IMR-90 (cell line): ENCODE data around the gene BCL11B. TPM values are rescaled to one million over a fixed set of nuclear protein-coding genes. Genes with fewer than 3 reads are reported as not detected.

Experiments
- ATAC-seq: fragments of 200-7000 bp; cut with Tn5 transposase; 2 replicates; pipeline ENCODE4 v1.9.1; 2020; ENCODE audit warnings: low read depth, mild to moderate bottlenecking, moderate library complexity
- BruUV-seq: library from RNA; stranded (reverse); fragments of 400-500 nt; replicated peaks from 2 replicates; lab custom pipeline; 2021; lab: Mats Ljungman, UMichigan
- CTCF ChIA-PET: fragments of 300-600 bp; formaldehyde crosslinking; extraction: SDS; loops from one replicate; lab custom pipeline; 2021; ENCODE audit warnings: antibody characterized with exemption; lab: Yijun Ruan, JAX
- POLR2A ChIA-PET: fragments of 300-600 bp; sonication (Branson Sonifier 250); formaldehyde crosslinking; loops from one replicate; lab custom pipeline; 2022; ENCODE audit warnings: antibody characterized with exemption; ENCODE audit not compliant: unreplicated experiment; lab: Charles Lee
- DNase-seq: peaks from one replicate; pipeline ENCODE4 v3.0.0; 2013
- H2AFZ ChIP-seq: replicated peaks from 2 replicates; pipeline ENCODE3; 2013; ENCODE audit warnings: low read length, mild to moderate bottlenecking; ENCODE audit not compliant: poor library complexity
- H2AK5ac ChIP-seq: 2 replicates; pipeline ENCODE4 v1.6.1; 2013; ENCODE audit warnings: low read depth, low read length, inconsistent platforms
- H2AK9ac ChIP-seq: replicated peaks from 2 replicates; pipeline ENCODE3; 2013; ENCODE audit warnings: mild to moderate bottlenecking, low read depth, low read length, moderate library complexity; ENCODE audit not compliant: poor library complexity
- H2BK120ac ChIP-seq: 2 replicates; pipeline ENCODE4 v1.6.1; 2013; ENCODE audit warnings: low read depth, low read length, inconsistent platforms
- H2BK15ac ChIP-seq: 3 replicates; pipeline ENCODE4 v1.6.1; 2013; ENCODE audit warnings: low read depth, low read length, inconsistent platforms
- H2BK20ac ChIP-seq: 2 replicates; pipeline ENCODE4 v1.6.1; 2013; ENCODE audit warnings: low read depth, mild to moderate bottlenecking, inconsistent platforms, low read length, moderate library complexity
- H2BK5ac ChIP-seq: 2 replicates; pipeline ENCODE4 v1.6.1; 2013; ENCODE audit warnings: mild to moderate bottlenecking, low read depth, low read length, inconsistent platforms; ENCODE audit not compliant: poor library complexity, severe bottlenecking
- H3K14ac ChIP-seq: replicated peaks from 2 replicates; pipeline ENCODE4 v1.6.1; 2013; ENCODE audit warnings: low read depth, low read length, inconsistent platforms
- H3K18ac ChIP-seq: 2 replicates; pipeline ENCODE4 v1.6.1; 2013; ENCODE audit warnings: low read depth, low read length, control low read depth
- H3K23ac ChIP-seq: 2 replicates; pipeline ENCODE4 v1.6.1; 2013; ENCODE audit warnings: low read depth, low read length, inconsistent platforms
- H3K27ac ChIP-seq: 2 replicates; pipeline ENCODE4 v1.5.1; 2013; ENCODE audit warnings: mild to moderate bottlenecking, control low read depth, low read length; ENCODE audit not compliant: insufficient read depth
- H3K27me3 ChIP-seq: 2 replicates; pipeline ENCODE4 v1.6.1; 2013; ENCODE audit warnings: low read length; ENCODE audit not compliant: control insufficient read depth, insufficient read depth
- H3K36me3 ChIP-seq: 2 replicates; pipeline ENCODE4 v1.6.1; 2013; ENCODE audit warnings: low read length, mixed read lengths; ENCODE audit not compliant: control insufficient read depth, insufficient read depth
- H3K4ac ChIP-seq: 2 replicates; pipeline ENCODE4 v1.6.1; 2013; ENCODE audit warnings: low read depth, low read length, inconsistent platforms
- H3K4me1 ChIP-seq: 2 replicates; pipeline ENCODE4 v1.6.1; 2013; ENCODE audit warnings: low read length, mixed read lengths; ENCODE audit not compliant: control insufficient read depth, insufficient read depth
- H3K4me2 ChIP-seq: 2 replicates; pipeline ENCODE4 v1.6.1; 2013; ENCODE audit warnings: low read depth, mild to moderate bottlenecking, control low read depth, low read length, moderate library complexity
- H3K4me3 ChIP-seq: 2 replicates; pipeline ENCODE4 v1.5.1; 2013; ENCODE audit warnings: low read depth, mild to moderate bottlenecking, control low read depth, low read length, moderate library complexity; ENCODE audit not compliant: insufficient read depth
- H3K56ac ChIP-seq: 2 replicates; pipeline ENCODE4 v1.6.1; 2013; ENCODE audit warnings: low read length, inconsistent platforms; ENCODE audit not compliant: insufficient read depth; ENCODE audit errors: extremely low read depth
- H3K79me1 ChIP-seq, 2 experiments: 2 replicates each; pipeline ENCODE4 v1.6.1; 2013; ENCODE audit warnings: low read length in 2 of 2, inconsistent platforms in 1 of 2, low read depth in 1 of 2
- H3K9ac ChIP-seq: 2 replicates; pipeline ENCODE4 v1.6.1; 2013; ENCODE audit warnings: low read depth, low read length, control low read depth
- H3K9me1 ChIP-seq: 2 replicates; pipeline ENCODE4 v1.6.1; 2013; ENCODE audit warnings: low read length, inconsistent platforms; ENCODE audit not compliant: insufficient read depth
- H3K9me3 ChIP-seq: 2 replicates; pipeline ENCODE4 v1.6.1; 2013; ENCODE audit warnings: low read length; ENCODE audit not compliant: control insufficient read depth, insufficient read depth
- H4K20me1 ChIP-seq: 2 replicates; pipeline ENCODE4 v1.6.1; 2013; ENCODE audit warnings: low read length, inconsistent platforms; ENCODE audit not compliant: insufficient read depth
- H4K5ac ChIP-seq: 2 replicates; pipeline ENCODE4 v1.6.1; 2013; ENCODE audit warnings: mild to moderate bottlenecking, low read depth, low read length, control low read depth
- H4K8ac ChIP-seq, 2 experiments: 2 replicates each; pipeline ENCODE4 v1.6.1; 2013; ENCODE audit warnings: low read depth in 2 of 2, low read length in 2 of 2, control low read depth in 1 of 2, inconsistent platforms in 1 of 2
- H4K91ac ChIP-seq: 2 replicates; pipeline ENCODE4 v1.6.1; 2013; ENCODE audit warnings: low read depth, low read length, inconsistent platforms; ENCODE audit not compliant: insufficient read depth
- BHLHE40 ChIP-seq: fragments of 150-350 bp; IDR thresholded peaks from 2 replicates; pipeline ENCODE4 v1.6.1; 2016; ENCODE audit warnings: mild to moderate bottlenecking, low read depth, low read length
- CEBPB ChIP-seq: IDR thresholded peaks from 2 replicates; pipeline ENCODE4 v1.6.1; 2012; ENCODE audit warnings: low read depth, low read length, improper control_type of control experiment
- CTCF ChIP-seq: conservative IDR thresholded peaks from 2 replicates; pipeline ENCODE4 v1.5.1; 2012; ENCODE audit warnings: mild to moderate bottlenecking, low read depth, low read length, improper control_type of control experiment
- FOS ChIP-seq: fragments of 150-350 bp; IDR thresholded peaks from 2 replicates; pipeline ENCODE4 v1.6.1; 2016; ENCODE audit warnings: low read depth, low read length
- POLR2A ChIP-seq: IDR thresholded peaks from 2 replicates; pipeline ENCODE4 v1.6.1; 2012; ENCODE audit warnings: mild to moderate bottlenecking, low read depth, low read length
- RFX5 ChIP-seq: IDR thresholded peaks from 2 replicates; pipeline ENCODE4 v1.8.0; 2012; ENCODE audit warnings: low read depth, mild to moderate bottlenecking, low read length, moderate library complexity
- SMC3 ChIP-seq: fragments of 150-350 bp; IDR thresholded peaks from 2 replicates; pipeline ENCODE4 v1.6.1; 2016; ENCODE audit warnings: low read depth, mild to moderate bottlenecking, antibody characterized with exemption, low read length, moderate library complexity
- WGBS, 2 experiments: methylation state at CpG; one replicate each; pipeline versions ENCODE4 v1.1.5 to v1.1.7; 2013; ENCODE audit warnings: missing lambda C conversion rate in 2 of 2; ENCODE audit not compliant: insufficient read length in 1 of 2; ENCODE audit errors: extremely low coverage in 2 of 2; 5-methylcytosine and 5-hydroxymethylcytosine counted together
- dilution Hi-C: fragments of 300-500 bp; cut with HindIII; formaldehyde crosslinking; loops from one replicate; pipeline ENCODE4 v1.14.3; 2018; ENCODE audit warnings: low sequenced_read_pairs; ENCODE audit not compliant: unreplicated experiment
- in situ Hi-C: fragments of 300-500 bp; cut with MboI; formaldehyde crosslinking; loops from 3 replicates; pipeline ENCODE4 v1.14.3; 2019; ENCODE audit warnings: low sequenced_read_pairs, inconsistent platforms, mixed read lengths
- intact Hi-C: fragments of 100-400 bp; cut with micrococcal nuclease; formaldehyde crosslinking; loops from 2 replicates; pipeline ENCODE4 v1.10.0; 2022
- polyA plus RNA-seq, 3 experiments: library from polyadenylated mRNA; depleted of rRNA; stranded (reverse); fragments of >200 nt; gene quantifications; 2 replicates each; pipeline ENCODE4 v1.2.3, GENCODE V29; 2012; ENCODE audit warnings: low replicate concordance in 1 of 3
- total RNA-seq: library from RNA; depleted of rRNA; stranded (reverse); fragments of >200 nt; gene quantifications from 2 replicates; pipeline ENCODE4 v1.2.3, GENCODE V29; 2012

BCL11B gene
- total and polyA plus RNA-seq, 2 of the 4 experiments (the other 2 are of a cell fraction): under 0.01 TPM; not detected in 1

GRCh38 chr14:99185436-99186068 lies 86.4 kb downstream of the BCL11B start:
- Histone ChIP-seq H4K20me1 (no peaks in the 10 kb centered on the region), H3K9ac (no peak overlapping the region), H2AFZ (no peak overlapping the region), H3K79me1 (no peaks in the 10 kb centered on the region), H3K4me1 (no peaks in the 10 kb centered on the region), H4K91ac (no peak overlapping the region), H4K5ac (no peak overlapping the region), H3K4me2 (no peak overlapping the region), H2AK5ac (no peak overlapping the region), H3K27me3 (no peaks in the 10 kb centered on the region), H2BK120ac (no peak overlapping the region), H2AK9ac (no peak overlapping the region), H3K23ac (no peak overlapping the region), H3K36me3 (no peaks in the 10 kb centered on the region), H3K56ac (no peak overlapping the region), H4K8ac (no peak overlapping the region), H2BK20ac (no peak overlapping the region), H3K18ac (no peak overlapping the region), H3K14ac (no peak overlapping the region), H2BK5ac (no peak overlapping the region), H3K27ac (no peak overlapping the region), H3K4ac (no peak overlapping the region), H2BK15ac (no peak overlapping the region), H3K9me1 (no peaks in the 10 kb centered on the region), H3K4me3 (no peak overlapping the region), H3K9me3 (peaks cover 40% of the 10 kb centered on the region)
- no peak for ATAC-seq
- intact Hi-C loops: no loop called here
- in situ Hi-C loops: no loop called here
- ChIA-PET POLR2A (no interaction called here), CTCF (no interaction called here)
- dilution Hi-C loops: no loop called here
- no CpG with 5 or more reads among the region's 16 CpGs for WGBS, 2 experiments
- TF ChIP-seq CEBPB (no peak), POLR2A (no peak), CTCF (no peak), BHLHE40 (no peak), SMC3 (no peak), RFX5 (no peak), FOS (no peak)
- BruUV-seq: no TSS peak
- no peak for DNase-seq
